ENCODE results near the gene RNF207.
"Not testable (repeated sequence)": the region's sequence is repeated elsewhere in the genome, so short reads cannot be mapped to it uniquely, and the experiment has no call there.

The RNF207 gene

GRCh38 chr1:6199298-6200187 lies 6.4 kb upstream of the RNF207 start, which contains the start of gene RPL22:
Gene RPL22, minus strand, starts transcription at chr1:6199595. Its CDS starts 22 bp downstream, at chr1:6199573.
- DNase-seq (ENCODE audit: extremely low read depth in 1 of 2, low read depth in 1 of 2) = peak; percentile 90 to 99

DNA sequence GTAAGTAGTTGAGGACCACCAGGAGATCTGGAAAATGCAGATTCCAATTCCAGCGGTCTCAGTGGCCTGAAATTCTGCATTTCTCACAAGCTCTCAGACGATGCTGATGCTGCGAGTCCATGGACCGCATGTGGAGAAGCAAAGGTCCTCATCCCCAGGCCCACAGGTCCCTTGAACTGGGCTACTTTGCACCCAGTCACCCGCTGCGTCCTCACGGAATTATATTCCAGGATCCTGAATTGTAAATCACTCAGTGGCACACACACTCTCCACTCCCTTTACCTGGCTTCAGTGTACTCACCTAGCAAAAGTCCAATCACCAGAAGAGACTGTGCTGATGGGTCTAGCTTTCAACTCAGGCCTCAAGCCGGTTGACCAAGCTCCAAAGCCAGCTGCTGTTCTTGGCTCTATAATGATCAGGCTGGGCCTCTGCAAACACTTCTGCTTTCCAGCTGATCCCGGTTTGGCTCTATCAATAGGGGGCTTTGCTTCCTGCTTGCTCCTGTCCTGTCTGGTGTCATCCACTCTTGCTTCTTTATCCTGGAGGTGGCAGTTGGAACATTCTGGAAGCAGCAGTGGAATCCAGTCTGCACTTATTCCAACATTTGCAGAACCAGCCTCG lies 5.6 kb upstream of the RNF207 start:
- no peak for DNase-seq (ENCODE audit: extremely low read depth in 1 of 2, low read depth in 1 of 2)

DNA sequence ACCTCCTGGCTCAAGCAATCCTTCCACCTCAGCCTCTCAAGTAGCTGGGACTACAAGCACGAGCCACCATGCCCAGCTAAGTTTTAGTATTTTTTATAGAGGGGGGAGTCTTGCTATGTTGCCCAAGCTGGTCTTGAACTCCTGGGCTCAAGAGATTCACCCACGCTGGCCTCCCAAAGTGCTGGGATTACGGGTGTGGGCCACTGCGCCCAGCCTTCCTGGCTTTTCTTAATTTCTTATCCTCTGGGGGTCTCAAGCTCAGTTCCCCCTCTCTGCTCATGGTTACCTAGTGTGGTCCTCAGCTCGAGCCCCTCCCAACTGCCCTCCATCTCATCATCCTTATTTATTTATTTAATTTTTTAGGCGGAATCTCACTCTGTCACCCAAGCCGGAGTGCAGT lies 3.7 kb upstream of the RNF207 start:
- no peak for DNase-seq (ENCODE audit: extremely low read depth in 1 of 2, low read depth in 1 of 2)

DNA sequence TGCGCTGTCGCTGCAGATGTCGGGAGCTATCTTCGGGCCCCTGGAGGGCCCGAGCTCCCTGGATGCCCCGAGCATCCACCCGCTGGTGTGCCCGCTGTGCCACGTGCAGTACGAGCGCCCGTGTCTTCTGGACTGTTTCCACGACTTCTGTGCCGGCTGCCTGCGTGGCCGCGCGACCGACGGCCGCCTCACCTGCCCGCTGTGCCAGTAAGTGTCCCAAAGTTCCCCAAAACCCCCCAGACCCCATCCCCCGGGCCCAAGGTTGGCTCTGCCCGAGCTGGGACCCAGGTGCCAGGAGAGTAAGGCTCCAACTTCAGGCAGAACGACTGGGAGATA lies 569 bp downstream of the RNF207 start:
- no peak for DNase-seq (ENCODE audit: extremely low read depth in 1 of 2, low read depth in 1 of 2)

GRCh38 chr1:6207075-6207885 lies 1.4 kb downstream of the RNF207 start:
- DNase-seq (ENCODE audit: extremely low read depth in 1 of 2, low read depth in 1 of 2) = no peak

GRCh38 chr1:6207921-6208320 lies 2.0 kb downstream of the RNF207 start:
- DNase-seq (ENCODE audit: extremely low read depth in 1 of 2, low read depth in 1 of 2) = no peak

- DNase-seq (ENCODE audit: extremely low read depth in 1 of 2, low read depth in 1 of 2) = no peak
Measured at GRCh38 chr1:6208723-6209660, 3.1 kb downstream of the RNF207 start.

DNA sequence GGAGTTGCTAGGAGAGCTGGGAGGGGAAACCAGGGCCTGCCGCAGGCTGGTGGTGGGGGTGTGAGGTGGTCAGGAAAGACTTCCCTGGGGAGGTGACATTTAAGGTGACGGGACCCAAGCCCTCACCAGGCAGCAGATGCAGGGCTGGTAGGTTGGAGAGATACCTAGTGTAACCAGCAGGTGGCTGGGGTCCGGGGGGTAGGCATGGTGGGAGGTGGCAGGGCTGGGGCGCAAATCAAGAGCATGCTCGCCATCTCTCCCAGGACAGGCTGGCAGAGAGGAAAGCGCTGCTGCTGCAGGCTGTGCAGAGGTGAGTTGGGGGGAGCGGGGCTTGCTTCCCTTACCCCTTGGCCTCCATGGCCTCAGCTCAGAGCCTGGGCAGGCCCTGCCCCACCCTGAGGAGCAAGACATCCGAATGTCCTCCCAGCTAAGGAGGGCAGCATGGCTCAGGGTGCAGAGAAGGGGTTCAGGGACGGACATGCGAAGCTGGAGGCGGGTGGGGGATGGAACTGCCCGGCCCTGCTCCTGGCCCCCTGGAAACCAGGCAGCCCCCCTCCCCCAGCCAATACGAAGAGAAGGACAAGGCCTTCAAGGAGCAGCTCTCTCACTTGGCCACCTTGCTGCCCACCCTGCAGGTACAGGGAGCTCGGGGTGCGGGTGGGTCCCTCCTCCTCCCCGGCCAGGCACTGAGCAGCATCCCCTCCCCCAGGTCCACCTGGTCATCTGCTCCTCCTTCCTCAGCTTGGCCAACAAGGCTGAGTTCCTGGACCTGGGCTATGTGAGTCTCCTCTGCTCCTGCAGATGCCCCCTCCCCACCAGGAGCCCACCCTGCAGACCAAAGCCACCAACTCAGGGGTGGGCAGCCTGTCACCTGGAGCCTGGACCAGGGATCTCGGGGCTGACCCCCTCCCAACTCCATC lies 4.0 kb downstream of the RNF207 start:
- DNase-seq (ENCODE audit: extremely low read depth in 1 of 2, low read depth in 1 of 2) = no peak

DNA sequence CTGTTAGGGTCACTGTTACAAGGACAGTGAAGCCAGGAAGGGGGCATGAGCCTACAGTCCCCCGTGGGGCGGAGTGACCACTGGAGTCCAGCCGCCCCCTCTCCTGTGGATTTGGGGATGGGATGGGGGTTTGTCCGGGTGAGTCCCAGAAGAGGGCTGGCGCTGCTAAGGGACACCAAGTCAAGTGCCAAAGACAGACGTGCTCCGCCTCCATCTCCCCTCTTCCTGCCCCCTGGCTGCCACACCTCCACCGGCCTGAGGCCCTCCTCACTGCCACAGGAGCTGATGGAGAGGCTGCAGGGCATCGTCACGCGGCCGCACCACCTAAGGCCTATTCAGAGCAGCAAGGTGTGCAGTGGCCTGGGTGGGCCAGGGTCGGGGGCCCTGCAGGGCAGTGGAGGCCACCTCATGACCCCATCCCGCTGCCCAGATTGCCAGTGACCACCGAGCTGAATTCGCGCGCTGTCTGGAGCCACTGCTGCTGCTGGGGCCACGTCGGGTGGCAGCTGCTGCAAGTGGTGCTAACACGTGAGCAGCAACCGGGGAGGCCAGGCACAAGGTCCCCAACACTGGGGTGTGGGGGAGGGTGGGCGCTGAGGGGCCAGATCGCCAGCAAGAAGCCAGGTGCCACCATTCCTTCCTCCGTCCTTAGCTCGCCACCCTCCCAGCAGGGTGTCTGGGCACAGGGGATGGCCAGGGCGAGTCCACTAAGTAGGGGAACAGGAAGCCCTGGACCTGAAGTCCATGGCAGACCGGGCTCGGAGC lies 4.9 kb downstream of the RNF207 start:
- DNase-seq (ENCODE audit: extremely low read depth in 1 of 2, low read depth in 1 of 2) = no peak

GRCh38 chr1:6211731-6212130 lies 5.8 kb downstream of the RNF207 start:
- DNase-seq (ENCODE audit: extremely low read depth in 1 of 2, low read depth in 1 of 2) = no peak

GRCh38 chr1:6212193-6212959 lies 6.5 kb downstream of the RNF207 start:
- no peak for DNase-seq (ENCODE audit: extremely low read depth in 1 of 2, low read depth in 1 of 2)

- no peak for DNase-seq (ENCODE audit: extremely low read depth in 1 of 2, low read depth in 1 of 2)
Measured at GRCh38 chr1:6218375-6219164, 12.7 kb downstream of the RNF207 start.

DNA sequence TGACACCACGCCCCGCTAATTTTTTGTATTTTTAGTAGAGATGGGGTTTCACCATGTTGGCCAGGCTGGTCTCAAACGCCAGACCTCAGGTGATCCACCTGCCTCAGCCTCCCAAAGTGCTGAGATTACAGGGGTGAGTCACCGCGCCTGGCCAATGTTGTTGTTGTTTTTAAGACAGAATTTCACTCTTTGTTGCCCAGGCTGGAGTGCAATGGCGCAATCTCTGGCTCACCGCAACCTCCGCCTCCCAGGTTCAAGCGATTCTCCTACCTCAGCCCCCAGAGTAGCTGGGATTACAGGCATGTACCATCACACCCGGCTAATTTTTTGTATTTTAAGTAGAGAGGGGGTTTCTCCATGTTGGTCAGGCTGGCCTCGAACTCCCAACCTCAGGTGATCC lies 13.7 kb downstream of the RNF207 start:
- DNase-seq (ENCODE audit: extremely low read depth in 1 of 2, low read depth in 1 of 2) = not testable (repeated sequence)

GRCh38 chr1:6220236-6220635 lies 14.3 kb downstream of the RNF207 start:
- no peak for DNase-seq (ENCODE audit: extremely low read depth in 1 of 2, low read depth in 1 of 2)

GRCh38 chr1:6221210-6221784 lies 15.4 kb downstream of the RNF207 start:
- no peak for DNase-seq (ENCODE audit: extremely low read depth in 1 of 2, low read depth in 1 of 2)

GRCh38 chr1:6222636-6223035 lies 16.7 kb downstream of the RNF207 start:
- no peak for DNase-seq (ENCODE audit: extremely low read depth in 1 of 2, low read depth in 1 of 2)

GRCh38 chr1:6223617-6224016 lies 17.7 kb downstream of the RNF207 start:
- no peak for DNase-seq (ENCODE audit: extremely low read depth in 1 of 2, low read depth in 1 of 2)

Data from stimulated activated CD8-positive, alpha-beta memory T cell treated with anti-CD3 and anti-CD28 coated beads, Interleukin-7, amount 100 ng/mL, for 48 hours (primary cell).